HEK293 (cell line): ENCODE results near the gene PHACTR1.

ENCODE experiments used
- CTCF ChIA-PET: fragments of 350-600 bp; formaldehyde crosslinking; extraction: SDS; loops from one replicate; lab custom pipeline; 2021; ENCODE audit warnings: antibody characterized with exemption; lab: Yijun Ruan, JAX
- POLR2A ChIA-PET: fragments of 300-600 bp; formaldehyde crosslinking; extraction: SDS; loops from one replicate; lab custom pipeline; 2020; ENCODE audit warnings: antibody characterized with exemption, inconsistent platforms; lab: Yijun Ruan, JAX
- H3K27ac ChIP-seq: fragments of 200-500 bp; sonication (Bioruptor generic); 2 replicates; pipeline ENCODE4 v1.5.1; 2014; ENCODE audit warnings: low read depth, low read length, control low read depth, inconsistent platforms; ENCODE audit errors: extremely low read depth
- H3K36me3 ChIP-seq, 2 experiments: fragments of 200-500 bp in 1 of 2; sonication (Bioruptor generic) in 1 of 2; 1 replicate in 1 of 2; 2 replicates in 1 of 2; pipeline ENCODE4 v1.5.1; 2014 to 2017; ENCODE audit warnings: inconsistent platforms in 2 of 2, low read length in 2 of 2; ENCODE audit not compliant: control insufficient read depth in 2 of 2, insufficient read depth in 1 of 2
- H3K4me1 ChIP-seq: fragments of 200-500 bp; sonication (Bioruptor generic); 2 replicates; pipeline ENCODE4 v1.5.1; 2014; ENCODE audit warnings: mild to moderate bottlenecking, low read length, inconsistent platforms; ENCODE audit not compliant: control insufficient read depth, insufficient read depth
- H3K4me3 ChIP-seq: 2 replicates; pipeline ENCODE4 v1.5.1; 2011; ENCODE audit warnings: low read depth, mild to moderate bottlenecking, control low read depth, low read length, moderate library complexity
- H3K9me3 ChIP-seq: fragments of 200-500 bp; sonication (Bioruptor generic); 2 replicates; pipeline ENCODE4 v1.5.1; 2014; ENCODE audit warnings: low read depth, low read length, inconsistent platforms; ENCODE audit not compliant: control insufficient read depth, insufficient read depth
- EGR2 ChIP-seq: fragments of 450-650 bp; formaldehyde crosslinking; IDR thresholded peaks from 2 replicates; pipeline ENCODE4 v1.5.1; 2016; ENCODE audit warnings: low read depth, missing biosample characterization, missing genetic modification characterization
- HOXD13 ChIP-seq: sonication (generic); formaldehyde crosslinking; IDR thresholded peaks from 2 replicates; pipeline ENCODE4 v1.8.0; 2022; ENCODE audit warnings: missing genetic modification reagents, borderline replicate concordance
- OSR2 ChIP-seq: fragments of 450-650 bp; formaldehyde crosslinking; IDR thresholded peaks from 2 replicates; pipeline ENCODE4 v1.5.1; 2016; ENCODE audit warnings: missing biosample characterization, missing genetic modification characterization
- SCRT2 ChIP-seq: fragments of 450-650 bp; formaldehyde crosslinking; IDR thresholded peaks from 2 replicates; pipeline ENCODE4 v1.5.1; 2016; ENCODE audit warnings: missing biosample characterization, missing genetic modification characterization
- TCF7L2 ChIP-seq: IDR thresholded peaks from 2 replicates; pipeline ENCODE4 v1.6.1; 2011; ENCODE audit warnings: low read depth, mild to moderate bottlenecking, inconsistent platforms, low read length, moderate library complexity, borderline replicate concordance
- TRIM28 ChIP-seq: IDR thresholded peaks from 2 replicates; pipeline ENCODE4 v1.6.1; 2011; ENCODE audit warnings: low read length, control low read depth, borderline replicate concordance
- ZFHX2 ChIP-seq: fragments of 450-650 bp; formaldehyde crosslinking; conservative IDR thresholded peaks from 2 replicates; pipeline ENCODE4 v1.5.1; 2016; ENCODE audit warnings: missing biosample characterization, missing genetic modification characterization
- ZNF133 ChIP-seq: fragments of 450-650 bp; formaldehyde crosslinking; IDR thresholded peaks from 2 replicates; pipeline ENCODE4 v1.5.1; 2016; ENCODE audit warnings: missing biosample characterization, missing genetic modification characterization
- ZNF169 ChIP-seq: fragments of 450-650 bp; formaldehyde crosslinking; IDR thresholded peaks from 2 replicates; pipeline ENCODE4 v1.5.1; 2016; ENCODE audit warnings: missing biosample characterization, missing genetic modification characterization
- ZNF223 ChIP-seq: fragments of 450-650 bp; formaldehyde crosslinking; IDR thresholded peaks from 2 replicates; pipeline ENCODE4 v1.5.1; 2016; ENCODE audit warnings: missing biosample characterization, missing genetic modification characterization
- ZNF292 ChIP-seq: fragments of 450-650 bp; formaldehyde crosslinking; IDR thresholded peaks from 2 replicates; pipeline ENCODE4 v1.5.1; 2016; ENCODE audit warnings: low read depth, missing biosample characterization, missing genetic modification characterization, borderline replicate concordance
- ZNF311 ChIP-seq: fragments of 450-650 bp; formaldehyde crosslinking; IDR thresholded peaks from 2 replicates; pipeline ENCODE4 v1.5.1; 2017; ENCODE audit warnings: missing biosample characterization, missing genetic modification characterization, borderline replicate concordance
- ZNF341 ChIP-seq: fragments of 450-650 bp; formaldehyde crosslinking; IDR thresholded peaks from 2 replicates; pipeline ENCODE4; 2016; ENCODE audit warnings: low read depth, missing biosample characterization, missing genetic modification characterization
- ZNF354C ChIP-seq: fragments of 450-650 bp; formaldehyde crosslinking; IDR thresholded peaks from 2 replicates; pipeline ENCODE4 v1.5.1; 2016; ENCODE audit warnings: missing biosample characterization, missing genetic modification characterization, low read depth, borderline replicate concordance
- ZNF416 ChIP-seq: fragments of 450-650 bp; formaldehyde crosslinking; IDR thresholded peaks from 2 replicates; pipeline ENCODE4 v1.5.1; 2016; ENCODE audit warnings: missing biosample characterization, missing genetic modification characterization
- ZNF513 ChIP-seq: fragments of 450-650 bp; IDR thresholded peaks from 2 replicates; pipeline ENCODE4 v1.5.1; 2018; ENCODE audit warnings: missing biosample characterization, missing genetic modification characterization
- ZNF514 ChIP-seq: fragments of 450-650 bp; formaldehyde crosslinking; IDR thresholded peaks from 2 replicates; pipeline ENCODE4 v1.5.1; 2016; ENCODE audit warnings: missing biosample characterization, missing genetic modification characterization
- ZNF664 ChIP-seq: fragments of 450-650 bp; formaldehyde crosslinking; IDR thresholded peaks from 2 replicates; pipeline ENCODE4 v1.5.1; 2016; ENCODE audit warnings: missing biosample characterization, missing genetic modification characterization
- ZNF670 ChIP-seq: fragments of 450-650 bp; formaldehyde crosslinking; IDR thresholded peaks from 2 replicates; pipeline ENCODE4 v1.5.1; 2016; ENCODE audit warnings: missing biosample characterization, missing genetic modification characterization, low read depth
- ZSCAN18 ChIP-seq: fragments of 450-650 bp; formaldehyde crosslinking; IDR thresholded peaks from 2 replicates; pipeline ENCODE4 v1.5.1; 2016; ENCODE audit warnings: missing biosample characterization, missing genetic modification characterization
- ZSCAN30 ChIP-seq: fragments of 450-650 bp; IDR thresholded peaks from 2 replicates; pipeline ENCODE4 v1.5.1; 2018; ENCODE audit warnings: missing biosample characterization, mild to moderate bottlenecking, missing genetic modification characterization, moderate library complexity
- TF ChIP-seq, protein P1 (sequence below): fragments of 450-650 bp; formaldehyde crosslinking; IDR thresholded peaks from 2 replicates; pipeline ENCODE4 v1.5.1; 2016; ENCODE audit warnings: missing biosample characterization, missing genetic modification characterization

PHACTR1 gene

DNA sequence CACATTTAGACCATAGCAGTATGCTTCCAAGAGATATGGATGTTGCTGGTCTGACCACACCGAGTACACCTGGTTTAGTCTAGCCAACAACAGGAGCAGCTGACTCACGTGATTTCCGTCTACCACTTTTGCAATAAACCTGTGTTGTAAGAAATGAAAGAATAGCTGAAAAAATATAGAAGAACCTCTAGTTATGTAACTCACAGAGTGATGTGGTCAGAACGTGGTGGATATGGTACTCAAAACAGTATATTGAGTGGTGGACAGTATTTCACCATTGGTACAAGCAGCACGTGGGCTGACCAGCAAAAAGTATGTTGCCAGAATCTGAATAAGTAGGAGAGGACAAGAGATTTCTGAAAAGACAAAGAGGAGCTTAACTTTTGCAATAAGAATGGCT is 384.8 kb downstream of the PHACTR1 start (continued):
- TF ChIP-seq ZNF513 (tag by site-specific recombination), result no peak
- TF ChIP-seq ZFHX2 (tag by site-specific recombination), result no peak
- no peak for TF ChIP-seq ZNF664 (tag by site-specific recombination)
- no peak for TF ChIP-seq OSR2 (tag by site-specific recombination)

DNA sequence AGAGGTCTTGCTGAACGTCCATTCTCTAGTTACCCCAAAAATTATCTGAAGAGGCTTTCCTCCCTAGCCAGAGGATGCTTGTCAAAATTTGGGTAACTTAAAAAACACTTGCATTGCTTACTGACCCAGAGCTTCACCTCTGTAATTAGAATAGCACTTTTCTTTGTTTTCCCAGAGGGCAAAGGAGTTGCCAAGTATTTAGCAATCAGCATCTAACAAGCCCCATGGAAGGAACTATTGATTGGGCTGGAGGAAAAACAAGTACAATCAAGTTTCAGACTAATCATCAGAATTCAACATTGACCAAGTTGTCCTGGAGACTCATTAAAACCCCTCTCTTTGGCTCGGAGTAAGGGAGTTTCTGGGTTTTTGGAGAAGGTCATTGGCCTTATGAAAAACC is 385.4 kb downstream of the PHACTR1 start:
- TF ChIP-seq TRIM28 (no peak), ZNF354C (no peak), EGR2 (no peak), ZNF292 (tag by site-specific recombination) (no peak), SCRT2 (tag by site-specific recombination) (no peak)
- H3K27ac ChIP-seq, result no peak overlapping the region
- H3K9me3 ChIP-seq, result no peaks in the 10 kb centered on the region
- CTCF ChIA-PET, result interaction anchor here (0.6 to 1.5 kb wide), 3 partner anchors 41 to 942 kb away, joined by 3 to 5 read pairs (median 4); no protein-coding TSS in a partner anchor
- H3K4me1 ChIP-seq, result no peaks in the 10 kb centered on the region
- no peaks in the 10 kb centered on the region for H3K36me3 ChIP-seq
- H3K4me3 ChIP-seq, result no peak overlapping the region
- POLR2A ChIA-PET, result no interaction called here

DNA sequence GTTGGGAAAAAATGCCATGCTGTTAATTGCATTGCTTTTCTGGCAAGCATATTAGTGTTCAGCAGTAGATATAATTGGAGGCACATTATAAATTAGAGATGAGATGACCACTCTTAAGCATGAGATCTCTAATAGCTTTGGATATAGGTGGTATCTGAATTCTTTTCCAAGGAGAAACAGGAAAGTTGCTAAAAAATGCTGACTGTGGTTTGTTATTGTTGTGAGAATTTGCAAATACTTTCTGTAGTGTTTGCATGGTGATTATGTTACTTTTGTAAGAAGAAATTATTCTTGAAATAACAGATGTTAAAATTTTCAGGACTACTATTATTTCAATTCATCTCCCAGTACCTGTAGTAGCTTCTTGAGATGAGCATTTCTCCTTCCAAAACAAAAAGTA is 386.6 kb downstream of the PHACTR1 start:
- POLR2A ChIA-PET, result no interaction called here
- no peaks in the 10 kb centered on the region for H3K9me3 ChIP-seq
- TF ChIP-seq ZSCAN18 (tag by site-specific recombination), result no peak
- TF ChIP-seq ZNF133, result 0 out of 2 replicates have a peak, but pooled peaks have one; percentile 25
- TF ChIP-seq, all 188 proteins: peak for 1
- no peak overlapping the region for H3K4me3 ChIP-seq
- CTCF ChIA-PET, result interaction anchor here (0.7 to 1.4 kb wide), 2 partner anchors 11 to 192 kb away, joined by 3 read pairs; no protein-coding TSS in a partner anchor
- no peaks in the 10 kb centered on the region for H3K4me1 ChIP-seq
- no peak overlapping the region for H3K27ac ChIP-seq
- no peaks in the 10 kb centered on the region for H3K36me3 ChIP-seq

DNA sequence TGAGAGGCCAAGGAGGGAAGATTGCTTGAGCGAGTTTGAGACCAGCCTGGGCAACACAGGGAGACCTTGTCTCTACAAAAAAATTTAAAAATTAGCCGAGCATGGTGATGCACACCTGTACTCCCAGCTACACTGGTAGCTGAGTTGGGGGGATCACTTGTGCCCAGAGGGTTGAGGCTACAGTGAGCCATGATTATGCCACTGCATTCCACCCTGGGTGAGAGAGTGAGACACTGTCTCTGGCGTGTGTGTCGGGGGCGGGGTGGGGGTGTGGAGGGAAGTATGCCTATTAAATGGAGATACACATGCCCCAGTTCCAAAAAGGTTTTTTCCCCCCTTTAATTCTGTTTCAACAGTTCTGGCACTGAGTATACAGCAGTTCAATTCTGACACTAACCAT is 388.6 kb downstream of the PHACTR1 start:
- ChIA-PET CTCF (no interaction called here), POLR2A (no interaction called here)
- Histone ChIP-seq H3K4me3 (no peak overlapping the region), H3K27ac (no peak overlapping the region), H3K36me3 (no peaks in the 10 kb centered on the region; a peak in 1 of 3 replicates), H3K9me3 (no peaks in the 10 kb centered on the region), H3K4me1 (no peaks in the 10 kb centered on the region)
- no peak for TF ChIP-seq ZNF223 (tag by site-specific recombination)
- no peak for TF ChIP-seq ZSCAN30 (tag by site-specific recombination)
- TF ChIP-seq ZNF514 (tag by site-specific recombination), result no peak
- TF ChIP-seq ZNF416, result no peak
- no peak for TF ChIP-seq HOXD13
- no peak for TF ChIP-seq TCF7L2
- no peak for TF ChIP-seq ZNF341 (tag by site-specific recombination)
- TF ChIP-seq, protein P1, sequence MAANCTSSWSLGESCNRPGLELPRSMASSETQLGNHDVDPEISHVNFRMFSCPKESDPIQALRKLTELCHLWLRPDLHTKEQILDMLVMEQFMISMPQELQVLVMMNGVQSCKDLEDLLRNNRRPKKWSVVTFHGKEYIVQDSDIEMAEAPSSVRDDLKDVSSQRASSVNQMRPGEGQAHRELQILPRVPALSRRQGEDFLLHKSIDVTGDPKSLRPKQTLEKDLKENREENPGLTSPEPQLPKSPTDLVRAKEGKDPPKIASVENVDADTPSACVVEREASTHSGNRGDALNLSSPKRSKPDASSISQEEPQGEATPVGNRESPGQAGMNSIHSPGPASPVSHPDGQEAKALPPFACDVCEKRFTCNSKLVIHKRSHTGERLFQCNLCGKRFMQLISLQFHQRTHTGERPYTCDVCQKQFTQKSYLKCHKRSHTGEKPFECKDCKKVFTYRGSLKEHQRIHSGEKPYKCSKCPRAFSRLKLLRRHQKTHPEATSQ, result no peak
- TF ChIP-seq ZNF670, result no peak
- TF ChIP-seq ZNF169, result no peak
- no peak for TF ChIP-seq ZNF311
